HepG2 (cell line): ENCODE data around the gene CHCHD5. TPM values are rescaled to one million over a fixed set of nuclear protein-coding genes. Genes with fewer than 3 reads are reported as not detected.

ENCODE experiments used
- ATAD3A ChIP-seq: sonication (generic); formaldehyde crosslinking; IDR thresholded peaks from 2 replicates; pipeline ENCODE4 v1.4.0; 2020; ENCODE audit warnings: missing genetic modification reagents
- BORCS8-MEF2B ChIP-seq: sonication (generic); formaldehyde crosslinking; IDR thresholded peaks from 2 replicates; pipeline ENCODE4 v1.8.0; 2022; ENCODE audit warnings: mild to moderate bottlenecking, missing genetic modification reagents
- ERF ChIP-seq: IDR thresholded peaks from 2 replicates; pipeline ENCODE4 v1.6.1; 2018; ENCODE audit warnings: missing biosample characterization, missing genetic modification reagents
- ETV5 ChIP-seq: IDR thresholded peaks from 2 replicates; pipeline ENCODE4 v1.6.1; 2018; ENCODE audit warnings: missing biosample characterization, missing genetic modification reagents, inconsistent platforms, borderline replicate concordance
- GATAD2A ChIP-seq: IDR thresholded peaks from 2 replicates; pipeline ENCODE4 v1.6.1; 2016
- GFI1 ChIP-seq: sonication (generic); formaldehyde crosslinking; IDR thresholded peaks from 2 replicates; pipeline ENCODE4 v1.5.0; 2020; ENCODE audit warnings: missing genetic modification reagents, mild to moderate bottlenecking, borderline replicate concordance
- HMG20A ChIP-seq: IDR thresholded peaks from 2 replicates; pipeline ENCODE4 v1.6.1; 2016; ENCODE audit warnings: borderline replicate concordance
- NFATC3 ChIP-seq: sonication (generic); formaldehyde crosslinking; IDR thresholded peaks from 2 replicates; pipeline ENCODE4 v1.5.1; 2020; ENCODE audit warnings: mild to moderate bottlenecking, missing genetic modification reagents
- NRL ChIP-seq: sonication (generic); formaldehyde crosslinking; IDR thresholded peaks from 2 replicates; pipeline ENCODE4 v1.5.0; 2020; ENCODE audit warnings: missing genetic modification reagents, mild to moderate bottlenecking, moderate library complexity, borderline replicate concordance
- POLR2AphosphoS2 ChIP-seq: IDR thresholded peaks from 2 replicates; pipeline ENCODE4 v1.6.1; 2011; ENCODE audit warnings: low read depth, low read length, improper control_type of control experiment
- PRMT3 ChIP-seq: sonication (generic); formaldehyde crosslinking; IDR thresholded peaks from 2 replicates; pipeline ENCODE4 v1.8.1; 2022; ENCODE audit warnings: low read depth, mild to moderate bottlenecking, moderate library complexity, missing genetic modification reagents, borderline replicate concordance
- SOX5 ChIP-seq: IDR thresholded peaks from 2 replicates; pipeline ENCODE4 v1.6.1; 2016; ENCODE audit warnings: borderline replicate concordance
- SUZ12 ChIP-seq: fragments of 150-350 bp; IDR thresholded peaks from 2 replicates; pipeline ENCODE4 v1.6.1; 2014; ENCODE audit warnings: low read depth, low read length
- ZBTB38 ChIP-seq: sonication (generic); formaldehyde crosslinking; IDR thresholded peaks from 2 replicates; pipeline ENCODE4 v1.5.1; 2020; ENCODE audit warnings: mild to moderate bottlenecking, missing genetic modification reagents
- ZNF496 ChIP-seq: sonication (generic); formaldehyde crosslinking; IDR thresholded peaks from 2 replicates; pipeline ENCODE4 v1.8.1; 2023; ENCODE audit warnings: mild to moderate bottlenecking, moderate library complexity, missing genetic modification reagents; ENCODE audit not compliant: insufficient replicate concordance
- ZNF501 ChIP-seq: sonication (generic); formaldehyde crosslinking; IDR thresholded peaks from 2 replicates; pipeline ENCODE4 v1.5.1; 2020; ENCODE audit warnings: mild to moderate bottlenecking, moderate library complexity, missing genetic modification reagents
- ZNF761 ChIP-seq: sonication (generic); formaldehyde crosslinking; conservative IDR thresholded peaks from 2 replicates; pipeline ENCODE4 v1.4.0; 2020; ENCODE audit warnings: mild to moderate bottlenecking, missing genetic modification reagents
- polyA plus RNA-seq, 8 experiments: library from polyadenylated mRNA; depleted of rRNA in 3 of 8; stranded (reverse) in 7 of 8; unstranded in 1 of 8; fragments of >200 nt; fragmentation: Illumina TruSeq in 4 of 8; extraction: Trizol in 4 of 8; gene quantifications; 2 replicates each; pipeline versions ENCODE4 v1.2.1 to v1.2.3, GENCODE V29; 2011 to 2016; ENCODE audit warnings: low read depth in 4 of 8, missing spikeins in 1 of 8, mixed read lengths in 1 of 8; ENCODE audit not compliant: insufficient read depth in 1 of 8
- total RNA-seq, 5 experiments: library from RNA; depleted of rRNA; stranded (reverse); fragments of >200 nt; fragmentation: Illumina TruSeq; extraction: Trizol; gene quantifications; 2 replicates each; pipeline ENCODE4 v1.2.3, GENCODE V29; 2016; ENCODE audit warnings: low read depth in 1 of 5
- TF ChIP-seq, protein P1 (sequence below): sonication (generic); formaldehyde crosslinking; IDR thresholded peaks from 2 replicates; pipeline ENCODE4 v1.5.0; 2020; ENCODE audit warnings: mild to moderate bottlenecking, missing genetic modification reagents
- TF ChIP-seq, protein P2 (sequence below): sonication (generic); formaldehyde crosslinking; IDR thresholded peaks from 2 replicates; pipeline ENCODE4 v1.5.0; 2020; ENCODE audit warnings: mild to moderate bottlenecking, low read depth, missing genetic modification reagents, borderline replicate concordance
- TF ChIP-seq, protein P3 (sequence below), 2 experiments: sonication (generic) in 1 of 2; formaldehyde crosslinking in 1 of 2; IDR thresholded peaks; 2 replicates each; pipeline versions ENCODE4 v1.6.1 to v1.9.0; 2014 to 2022; ENCODE audit warnings: antibody characterized with exemption in 1 of 2, borderline replicate concordance in 1 of 2, inconsistent platforms in 1 of 2, low read depth in 1 of 2, missing genetic modification reagents in 1 of 2

CHCHD5 gene
- total and polyA plus RNA-seq, 2 of the 13 experiments (the other 11 are each of a cell fraction or from before 2014, with no cell fraction given): 19.0 to 23.9 TPM

DNA sequence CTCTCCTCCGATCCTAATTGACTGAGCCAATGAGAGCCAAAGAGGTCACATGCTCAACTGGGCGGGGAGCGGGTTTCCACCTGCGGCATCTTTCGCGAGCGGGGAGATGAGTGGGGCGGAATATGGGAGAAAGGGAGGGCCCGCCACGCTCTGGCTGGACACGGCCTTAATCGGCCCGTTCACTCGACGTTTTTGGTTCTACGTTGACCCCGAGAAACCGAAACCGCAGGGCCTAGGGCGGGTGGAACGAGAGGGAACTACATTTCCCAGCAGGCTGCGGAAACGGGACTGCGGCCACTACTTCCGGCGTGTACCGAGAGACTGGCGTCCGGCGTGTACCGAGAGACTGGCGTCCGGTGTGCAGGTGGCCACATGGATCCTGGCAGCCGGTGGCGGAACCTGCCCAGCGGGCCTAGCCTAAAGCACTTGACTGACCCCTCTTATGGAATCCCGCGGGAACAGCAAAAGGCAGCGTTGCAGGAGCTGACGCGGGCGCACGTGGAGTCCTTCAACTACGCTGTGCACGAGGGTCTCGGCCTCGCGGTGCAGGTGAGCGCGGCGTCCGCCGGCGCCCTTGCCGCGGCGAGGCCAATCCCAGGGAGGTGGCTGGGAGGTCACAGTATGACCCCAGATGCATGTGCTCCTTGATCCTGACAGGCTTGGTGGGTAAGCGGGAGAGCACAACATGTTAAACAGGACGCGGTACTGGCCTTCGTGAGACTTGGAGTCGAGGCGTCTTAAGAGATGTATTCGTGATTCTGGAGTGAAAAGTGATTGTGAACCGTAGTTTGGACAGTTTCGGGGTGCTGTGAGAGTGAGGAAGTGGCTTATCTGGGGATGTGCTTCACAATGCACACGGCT lies 42.1 kb upstream of the CHCHD5 start, which contains the start of gene POLR1B (continued):
- TF ChIP-seq BORCS8-MEF2B (peak; percentile 97), ATAD3A (CRISPR knock-in tag) (0 out of 2 replicates have a peak, but pooled peaks have one; percentile 35), NRL (peak; percentile 99), GATAD2A (no peak; the same call in 1 of the 2 replicates), ZNF501 (CRISPR knock-in tag) (peak; percentile 96), SUZ12 (peak; percentile 83), SOX5 (CRISPR knock-in tag) (peak; percentile 53; the same call in 1 of the 2 replicates), GFI1 (CRISPR knock-in tag) (peak; percentile 56), ZBTB38 (CRISPR knock-in tag) (peak; percentile 88), PRMT3 (CRISPR knock-in tag) (no peak; the same call in 1 of the 2 replicates), ZNF496 (CRISPR knock-in tag) (no peak), ZNF761 (0 out of 2 replicates have a peak, but pooled peaks have one; percentile 82), NFATC3 (peak; percentile 85; the same call in 1 of the 2 replicates), ERF (CRISPR knock-in tag) (peak; percentile 71; the same call in 1 of the 2 replicates), POLR2AphosphoS2 (peak; percentile 68; the same call in 1 of the 2 replicates), HMG20A (CRISPR knock-in tag) (no peak), ETV5 (CRISPR knock-in tag) (peak; percentile 81)
- TF ChIP-seq, protein P1, sequence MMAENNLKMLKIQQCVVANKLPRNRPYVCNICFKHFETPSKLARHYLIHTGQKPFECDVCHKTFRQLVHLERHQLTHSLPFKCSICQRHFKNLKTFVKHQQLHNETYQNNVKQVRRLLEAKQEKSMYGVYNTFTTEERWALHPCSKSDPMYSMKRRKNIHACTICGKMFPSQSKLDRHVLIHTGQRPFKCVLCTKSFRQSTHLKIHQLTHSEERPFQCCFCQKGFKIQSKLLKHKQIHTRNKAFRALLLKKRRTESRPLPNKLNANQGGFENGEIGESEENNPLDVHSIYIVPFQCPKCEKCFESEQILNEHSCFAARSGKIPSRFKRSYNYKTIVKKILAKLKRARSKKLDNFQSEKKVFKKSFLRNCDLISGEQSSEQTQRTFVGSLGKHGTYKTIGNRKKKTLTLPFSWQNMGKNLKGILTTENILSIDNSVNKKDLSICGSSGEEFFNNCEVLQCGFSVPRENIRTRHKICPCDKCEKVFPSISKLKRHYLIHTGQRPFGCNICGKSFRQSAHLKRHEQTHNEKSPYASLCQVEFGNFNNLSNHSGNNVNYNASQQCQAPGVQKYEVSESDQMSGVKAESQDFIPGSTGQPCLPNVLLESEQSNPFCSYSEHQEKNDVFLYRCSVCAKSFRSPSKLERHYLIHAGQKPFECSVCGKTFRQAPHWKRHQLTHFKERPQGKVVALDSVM (CRISPR knock-in tag): peak; percentile 60
- TF ChIP-seq, protein P2, sequence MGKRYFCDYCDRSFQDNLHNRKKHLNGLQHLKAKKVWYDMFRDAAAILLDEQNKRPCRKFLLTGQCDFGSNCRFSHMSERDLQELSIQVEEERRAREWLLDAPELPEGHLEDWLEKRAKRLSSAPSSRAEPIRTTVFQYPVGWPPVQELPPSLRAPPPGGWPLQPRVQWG (CRISPR knock-in tag): no peak
- TF ChIP-seq, protein P3, sequence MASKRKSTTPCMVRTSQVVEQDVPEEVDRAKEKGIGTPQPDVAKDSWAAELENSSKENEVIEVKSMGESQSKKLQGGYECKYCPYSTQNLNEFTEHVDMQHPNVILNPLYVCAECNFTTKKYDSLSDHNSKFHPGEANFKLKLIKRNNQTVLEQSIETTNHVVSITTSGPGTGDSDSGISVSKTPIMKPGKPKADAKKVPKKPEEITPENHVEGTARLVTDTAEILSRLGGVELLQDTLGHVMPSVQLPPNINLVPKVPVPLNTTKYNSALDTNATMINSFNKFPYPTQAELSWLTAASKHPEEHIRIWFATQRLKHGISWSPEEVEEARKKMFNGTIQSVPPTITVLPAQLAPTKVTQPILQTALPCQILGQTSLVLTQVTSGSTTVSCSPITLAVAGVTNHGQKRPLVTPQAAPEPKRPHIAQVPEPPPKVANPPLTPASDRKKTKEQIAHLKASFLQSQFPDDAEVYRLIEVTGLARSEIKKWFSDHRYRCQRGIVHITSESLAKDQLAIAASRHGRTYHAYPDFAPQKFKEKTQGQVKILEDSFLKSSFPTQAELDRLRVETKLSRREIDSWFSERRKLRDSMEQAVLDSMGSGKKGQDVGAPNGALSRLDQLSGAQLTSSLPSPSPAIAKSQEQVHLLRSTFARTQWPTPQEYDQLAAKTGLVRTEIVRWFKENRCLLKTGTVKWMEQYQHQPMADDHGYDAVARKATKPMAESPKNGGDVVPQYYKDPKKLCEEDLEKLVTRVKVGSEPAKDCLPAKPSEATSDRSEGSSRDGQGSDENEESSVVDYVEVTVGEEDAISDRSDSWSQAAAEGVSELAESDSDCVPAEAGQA (IDR thresholded peaks at IDR 0.05; ENCODE audit: low read depth): peak; percentile 85
- TF ChIP-seq, protein P3 (CRISPR knock-in tag; IDR thresholded peaks at IDR 0.05; ENCODE audit: borderline replicate concordance): no peak; the same call in 1 of the 2 replicates
